ENCODE measurements around the gene NRP1.

The NRP1 gene

DNA sequence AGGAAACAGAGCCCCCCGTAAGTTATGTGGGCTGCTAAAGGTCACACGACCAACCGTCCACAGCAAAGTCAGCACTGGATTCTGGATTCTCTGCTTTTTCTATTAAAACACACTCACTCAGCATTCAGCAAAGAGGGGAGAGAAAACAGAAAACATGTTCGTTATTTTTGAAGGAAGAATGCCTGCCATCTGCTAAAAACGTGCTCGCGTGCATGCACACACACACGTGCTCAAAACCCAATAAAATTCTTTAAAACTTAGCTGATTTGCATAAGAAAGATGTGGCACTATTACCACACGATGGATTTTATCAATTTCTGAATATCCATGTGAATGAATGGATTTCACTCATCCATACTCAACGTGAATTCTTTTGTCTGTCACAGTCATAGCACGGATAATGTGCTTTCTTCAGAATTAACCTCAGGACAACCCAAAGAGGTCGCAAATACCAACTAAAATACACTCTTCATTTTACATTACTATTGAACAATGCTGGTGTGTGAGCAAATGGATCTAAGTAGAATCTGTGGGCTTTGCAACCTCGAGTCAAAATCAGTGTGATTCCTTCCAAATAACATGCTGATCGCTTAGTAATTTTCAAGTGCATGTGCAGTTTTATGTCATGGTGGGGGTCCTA is 40.8 kb downstream of the NRP1 start:
- H3K9me3 ChIP-seq (ENCODE audit: control insufficient read depth, low read length) = no peaks in the 10 kb centered on the region
- no peaks in the 10 kb centered on the region for H3K4me1 ChIP-seq
- H3K79me2 ChIP-seq = no peaks in the 10 kb centered on the region
- no peaks in the 10 kb centered on the region for H3K36me3 ChIP-seq (ENCODE audit: control insufficient read depth, insufficient read depth, low read length)
- H3K4me3 ChIP-seq (ENCODE audit: low read depth, low read length) = no peak overlapping the region
- no peak overlapping the region for H3K4me2 ChIP-seq (ENCODE audit: low read length)
- no peak for TF ChIP-seq CTCF (IDR thresholded peaks at IDR 0.05)
- H3K27ac ChIP-seq = no peak overlapping the region
- H3K9ac ChIP-seq = no peak overlapping the region
- no peak overlapping the region for H2AFZ ChIP-seq
- H3K27me3 ChIP-seq (ENCODE audit: control insufficient read depth, insufficient read depth, low read length) = no peaks in the 10 kb centered on the region

- no peak overlapping the region for H3K9ac ChIP-seq
- TF ChIP-seq CTCF (IDR thresholded peaks at IDR 0.05) = no peak
Measured at GRCh38 chr10:33293076-33293475, 41.4 kb downstream of the NRP1 start.

GRCh38 chr10:33291053-33291592 is 43.3 kb downstream of the NRP1 start:
- Histone ChIP-seq H3K4me1 (no peaks in the 10 kb centered on the region), H3K27ac (no peak overlapping the region), H3K4me3 (ENCODE audit: low read depth, low read length) (no peak overlapping the region), H2AFZ (no peak overlapping the region), H3K36me3 (ENCODE audit: control insufficient read depth, insufficient read depth, low read length) (no peaks in the 10 kb centered on the region), H3K4me2 (ENCODE audit: low read length) (no peak overlapping the region), H3K9ac (no peak overlapping the region), H3K9me3 (ENCODE audit: control insufficient read depth, low read length) (no peaks in the 10 kb centered on the region), H3K79me2 (no peaks in the 10 kb centered on the region), H3K27me3 (ENCODE audit: control insufficient read depth, insufficient read depth, low read length) (no peaks in the 10 kb centered on the region)
- TF ChIP-seq CTCF (IDR thresholded peaks at IDR 0.05) = no peak

More at GRCh38 chr10:33293076-33293475, 41.4 kb downstream of the NRP1 start:
- H3K27ac ChIP-seq = no peak overlapping the region
- H3K79me2 ChIP-seq = no peaks in the 10 kb centered on the region
- no peaks in the 10 kb centered on the region for H3K27me3 ChIP-seq (ENCODE audit: control insufficient read depth, insufficient read depth, low read length)
- no peak overlapping the region for H3K4me2 ChIP-seq (ENCODE audit: low read length)
- H3K9me3 ChIP-seq (ENCODE audit: control insufficient read depth, low read length) = no peaks in the 10 kb centered on the region
- no peak overlapping the region for H3K4me3 ChIP-seq (ENCODE audit: low read depth, low read length)
- H2AFZ ChIP-seq = no peak overlapping the region
- no peaks in the 10 kb centered on the region for H3K36me3 ChIP-seq (ENCODE audit: control insufficient read depth, insufficient read depth, low read length)
- H3K4me1 ChIP-seq = no peaks in the 10 kb centered on the region

GRCh38 chr10:33290321-33291052 is 44.0 kb downstream of the NRP1 start:
- H2AFZ ChIP-seq = no peak overlapping the region
- no peak overlapping the region for H3K9ac ChIP-seq
- H3K27ac ChIP-seq = no peak overlapping the region
- H3K4me2 ChIP-seq (ENCODE audit: low read length) = no peak overlapping the region
- H3K36me3 ChIP-seq (ENCODE audit: control insufficient read depth, insufficient read depth, low read length) = no peaks in the 10 kb centered on the region
- TF ChIP-seq CTCF (IDR thresholded peaks at IDR 0.05) = no peak
- H3K27me3 ChIP-seq (ENCODE audit: control insufficient read depth, insufficient read depth, low read length) = no peaks in the 10 kb centered on the region
- no peaks in the 10 kb centered on the region for H3K79me2 ChIP-seq
- no peaks in the 10 kb centered on the region for H3K9me3 ChIP-seq (ENCODE audit: control insufficient read depth, low read length)
- H3K4me1 ChIP-seq = no peaks in the 10 kb centered on the region
- H3K4me3 ChIP-seq (ENCODE audit: low read depth, low read length) = no peak overlapping the region

Data from parathyroid adenoma (tissue), 2 donors.